ENCODE data around the gene CUTA. TPM values are rescaled to one million over a fixed set of nuclear protein-coding genes. Genes with fewer than 3 reads are reported as not detected.
A peak's percentile ranks its signal among the peaks of the same experiment; 100 is the strongest.

Gene CUTA
- total RNA-seq: 100 to 1,000 TPM; 109 to 136 (median 123) TPM

DNA sequence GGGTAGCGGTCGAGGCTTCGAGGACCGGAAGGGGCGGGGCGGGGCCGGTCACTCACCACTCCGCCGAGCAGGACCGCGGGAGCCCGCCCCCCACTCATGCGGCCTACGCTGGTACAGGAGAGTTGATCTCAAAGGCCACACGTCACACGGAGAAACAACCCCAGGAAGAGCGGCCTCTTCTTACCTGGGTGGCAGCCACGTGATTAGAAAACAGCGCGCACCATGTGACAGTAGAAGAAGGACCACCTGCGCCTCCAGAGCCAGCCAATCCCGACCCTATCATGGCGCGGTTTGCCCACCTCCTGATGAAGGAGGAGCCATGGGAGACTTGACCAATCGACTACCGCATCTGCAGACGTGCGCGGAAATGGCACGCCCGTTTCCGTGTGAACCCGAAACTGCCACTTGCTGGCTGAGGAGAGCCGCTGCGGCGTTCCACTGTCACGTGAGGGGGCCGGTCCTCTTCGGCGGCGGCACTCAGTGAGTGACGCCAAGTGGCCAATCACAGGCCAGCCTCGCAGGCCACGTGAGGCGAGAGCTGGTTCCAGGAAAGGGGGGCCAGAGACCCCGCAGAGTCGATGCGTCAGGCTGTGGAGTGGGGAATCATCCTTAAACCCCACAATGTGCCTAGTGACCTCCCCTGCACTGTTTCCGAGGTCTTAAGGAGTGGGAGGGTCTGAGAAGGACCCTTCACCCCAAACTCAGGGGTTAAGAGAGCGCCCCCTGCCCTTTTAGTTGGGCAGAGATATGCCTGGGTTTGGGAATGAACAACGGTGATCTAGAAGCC lies at the start of gene CUTA:
CUTA (minus strand) TSS at position 205 of the 787 bp plus-strand sequence; CDS start at position 98, 107 bp downstream.
- H3K9me3 ChIP-seq: no peaks in the 10 kb centered on the region
- H3K27ac ChIP-seq (replicated peaks in 1 of 4): peak within 1 kb of the TSS; percentile 89 to 96 (median 96)
- intact Hi-C loops (cut with DNase I): no loop called here
- H3K36me3 ChIP-seq: peaks cover 17 to 36% (median 35%) of the 10 kb centered on the region in 4 donors
- DNase-seq (ENCODE audit: extremely low spot score): peak; percentile 100
- no peaks in the 10 kb centered on the region for H3K27me3 ChIP-seq
- H3K4me1 ChIP-seq: peaks cover 31 to 80% (median 74%) of the 10 kb centered on the region in 4 donors
- TF ChIP-seq POLR2A (IDR thresholded peaks at IDR 0.05; ENCODE audit: low read depth): peak; percentile 70
- TF ChIP-seq EP300 (IDR thresholded peaks at IDR 0.05): no peak
- TF ChIP-seq POLR2AphosphoS5 (IDR thresholded peaks at IDR 0.05): peak; percentile 97 to 98
- TF ChIP-seq CTCF (IDR thresholded peaks at IDR 0.05): peak in 2 of 3 experiments; percentile 21 to 39
- H3K4me3 ChIP-seq: peak within 1 kb of the TSS; percentile 65 to 80 (median 74)
- WGBS: 0% methylated on average over 2 of the region's 51 CpGs

DNA sequence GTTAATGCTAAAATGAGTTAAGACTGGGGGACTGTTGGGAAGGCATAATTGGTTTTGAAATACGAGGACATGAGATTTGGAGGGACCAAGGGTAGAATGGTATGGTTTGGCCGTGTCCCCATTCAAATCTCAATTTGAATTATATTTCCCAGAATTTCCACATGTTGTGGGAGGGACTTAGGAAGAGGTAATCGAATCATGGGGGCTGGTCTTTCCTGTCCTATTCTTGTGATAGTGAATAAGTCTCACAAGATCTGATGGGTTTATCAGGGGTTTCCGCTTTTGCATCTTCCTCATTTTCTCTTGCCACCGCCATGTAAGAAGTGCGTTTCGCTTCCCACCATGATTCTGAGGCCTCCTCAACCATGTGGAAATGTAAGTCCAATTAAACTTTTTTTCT lies 49.2 kb upstream of the CUTA start:
- no peaks in the 10 kb centered on the region for H3K36me3 ChIP-seq
- H3K9me3 ChIP-seq: no peaks in the 10 kb centered on the region
- H3K4me3 ChIP-seq: no peak overlapping the region
- H3K27ac ChIP-seq (replicated peaks in 1 of 4): no peak overlapping the region
- TF ChIP-seq CTCF (IDR thresholded peaks at IDR 0.05) (no peak), EP300 (IDR thresholded peaks at IDR 0.05) (no peak), POLR2AphosphoS5 (IDR thresholded peaks at IDR 0.05) (no peak), POLR2A (IDR thresholded peaks at IDR 0.05; ENCODE audit: low read depth) (no peak)
- no peaks in the 10 kb centered on the region for H3K4me1 ChIP-seq
- DNase-seq (ENCODE audit: extremely low spot score): no peak
- intact Hi-C loops (cut with DNase I): no loop called here
- H3K27me3 ChIP-seq: no peaks in the 10 kb centered on the region
- WGBS: 82% methylated on average over 7 of the region's 7 CpGs

DNA sequence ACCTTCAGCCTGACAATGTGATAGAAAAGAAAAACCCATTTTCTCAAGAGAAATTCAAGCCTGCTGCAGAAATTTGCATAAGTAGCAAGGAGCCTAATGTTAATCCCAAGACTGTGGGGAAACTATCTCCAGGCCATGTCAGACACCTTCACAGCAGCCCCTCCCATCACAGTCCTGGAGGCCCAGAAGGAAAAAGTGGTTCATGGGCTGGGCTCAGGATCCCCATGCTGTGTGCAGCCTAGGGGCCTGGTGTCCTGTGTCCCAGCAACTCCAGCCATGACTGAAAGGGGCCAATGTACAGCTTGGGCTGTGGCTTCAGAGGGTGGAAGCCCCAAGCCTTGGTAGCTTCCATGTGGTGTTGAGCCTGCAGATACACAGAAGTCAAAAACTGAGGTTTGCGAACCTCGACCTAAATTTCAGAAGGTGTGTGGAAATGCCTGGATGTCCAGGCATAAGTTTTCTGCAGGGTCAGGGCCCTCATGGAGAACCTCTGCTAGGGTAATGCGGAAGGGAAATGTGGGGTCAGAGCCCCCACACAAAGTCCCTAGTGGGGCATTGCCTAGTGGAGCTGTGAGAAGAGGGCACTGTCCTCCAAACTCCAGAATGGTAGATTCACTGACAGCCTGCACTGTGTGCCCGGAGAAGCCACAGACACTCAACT lies 48.3 kb upstream of the CUTA start:
- no peak for DNase-seq (ENCODE audit: extremely low spot score)
- no peak overlapping the region for H3K4me3 ChIP-seq
- no peaks in the 10 kb centered on the region for H3K27me3 ChIP-seq
- H3K4me1 ChIP-seq: no peaks in the 10 kb centered on the region
- WGBS: 89% methylated on average over 4 of the region's 4 CpGs
- no peak overlapping the region for H3K27ac ChIP-seq (replicated peaks in 1 of 4)
- no peaks in the 10 kb centered on the region for H3K9me3 ChIP-seq
- intact Hi-C loops (cut with DNase I): no loop called here
- no peaks in the 10 kb centered on the region for H3K36me3 ChIP-seq
- TF ChIP-seq POLR2AphosphoS5 (IDR thresholded peaks at IDR 0.05): no peak
- TF ChIP-seq POLR2A (IDR thresholded peaks at IDR 0.05; ENCODE audit: low read depth): no peak
- no peak for TF ChIP-seq EP300 (IDR thresholded peaks at IDR 0.05)
- no peak for TF ChIP-seq CTCF (IDR thresholded peaks at IDR 0.05)

- no peak overlapping the region for H3K4me3 ChIP-seq
- no peak overlapping the region for H3K27ac ChIP-seq (replicated peaks in 1 of 4)
- TF ChIP-seq CTCF (IDR thresholded peaks at IDR 0.05) (no peak), POLR2A (IDR thresholded peaks at IDR 0.05; ENCODE audit: low read depth) (no peak), EP300 (IDR thresholded peaks at IDR 0.05) (no peak), POLR2AphosphoS5 (IDR thresholded peaks at IDR 0.05) (no peak)
- intact Hi-C loops (cut with DNase I): loop anchor here (10.0 kb wide), 2 partner anchors 64 to 116 kb away; partner anchors contain the start of gene KIFC1
- no peaks in the 10 kb centered on the region for H3K27me3 ChIP-seq
- peaks cover 0 to 20% (median 16%) of the 10 kb centered on the region in 4 donors for H3K36me3 ChIP-seq
- no peaks in the 10 kb centered on the region for H3K9me3 ChIP-seq
- no peak for DNase-seq (ENCODE audit: extremely low spot score)
- H3K4me1 ChIP-seq: peaks cover 6 to 16% (median 12%) of the 10 kb centered on the region in 4 donors
- 95% methylated on average over 2 of the region's 2 CpGs for WGBS
These were observed 41.3 kb upstream of the CUTA start for GRCh38 chr6:33459226-33459625.

Measured in esophagus muscularis mucosa (tissue), 4 donors.